GM21526 (cell line): ENCODE measurements around the gene SRM.
"Not testable (repeated sequence)": the region's sequence is repeated elsewhere in the genome, so short reads cannot be mapped to it uniquely, and the experiment has no call there.

Experiments
- ATAC-seq: cut with Tn5 transposase; IDR thresholded peaks from one replicate; pipeline ENCODE4 v1.9.1; 2021; ENCODE audit warnings: moderate library complexity; ENCODE audit not compliant: unreplicated experiment, low FRiP score

SRM gene

GRCh38 chr1:11045428-11046269 lies 14.2 kb downstream of the SRM start:
- no peak for ATAC-seq

GRCh38 chr1:11044849-11045427 lies 14.9 kb downstream of the SRM start:
- no peak for ATAC-seq

GRCh38 chr1:11044086-11044848 lies 15.6 kb downstream of the SRM start:
- no peak for ATAC-seq

- no peak for ATAC-seq
Measured at GRCh38 chr1:11042995-11043874, 16.6 kb downstream of the SRM start.

- ATAC-seq: no peak
Measured at GRCh38 chr1:11042065-11042464, 17.8 kb downstream of the SRM start.

- ATAC-seq: no peak
Measured at GRCh38 chr1:11041048-11041447, 18.8 kb downstream of the SRM start.

- not testable (repeated sequence) for ATAC-seq
Measured at GRCh38 chr1:11040105-11040429, 19.8 kb downstream of the SRM start.

- ATAC-seq: no peak
Measured at GRCh38 chr1:11039351-11040104, 20.3 kb downstream of the SRM start.

GRCh38 chr1:11037740-11038182 lies 22.1 kb downstream of the SRM start:
- ATAC-seq: no peak

- not testable (repeated sequence) for ATAC-seq
Measured at GRCh38 chr1:11037019-11037739, 22.6 kb downstream of the SRM start.

GRCh38 chr1:11031624-11032262 lies 28.1 kb downstream of the SRM start:
- ATAC-seq: no peak

GRCh38 chr1:11030865-11031264 lies 29.0 kb downstream of the SRM start:
- no peak for ATAC-seq

- ATAC-seq: no peak
Measured at GRCh38 chr1:11028018-11028417, 31.8 kb downstream of the SRM start.

- no peak for ATAC-seq
Measured at GRCh38 chr1:11027316-11027715, 32.5 kb downstream of the SRM start.

- ATAC-seq: no peak
Measured at GRCh38 chr1:11026903-11027302, 32.9 kb downstream of the SRM start.

- no peak for ATAC-seq
Measured at GRCh38 chr1:11026052-11026451, 33.8 kb downstream of the SRM start.

GRCh38 chr1:11025618-11026017 lies 34.2 kb downstream of the SRM start:
- ATAC-seq: no peak

- no peak for ATAC-seq
Measured at GRCh38 chr1:11024874-11025203, 35.0 kb downstream of the SRM start.
